NOMO-1 treated with dmso at 0.1 percent for 144 hours (cell line): Measurements from ENCODE around the gene CSMD2.
"Not testable (repeated sequence)": the region's sequence is repeated elsewhere in the genome, so short reads cannot be mapped to it uniquely, and the experiment has no call there.

Experiments
- DNase-seq: peaks from one replicate; lab custom pipeline; 2025; ENCODE audit not compliant: unreplicated experiment; lab: John Stamatoyannopoulos, UW

The CSMD2 gene

GRCh38 chr1:34055818-34056217, 109.2 kb downstream of the CSMD2 start:
- DNase-seq, result no peak

GRCh38 chr1:34054920-34055319, 110.1 kb downstream of the CSMD2 start:
- DNase-seq, result no peak

- DNase-seq, result no peak
Measured at GRCh38 chr1:34053660-34054059, 111.4 kb downstream of the CSMD2 start.

GRCh38 chr1:34052565-34052964, 112.5 kb downstream of the CSMD2 start:
- DNase-seq, result no peak

GRCh38 chr1:34050709-34051485, 114.1 kb downstream of the CSMD2 start:
- no peak for DNase-seq

GRCh38 chr1:34049994-34050393, 115.0 kb downstream of the CSMD2 start:
- DNase-seq, result no peak

- no peak for DNase-seq
Measured at GRCh38 chr1:34049477-34049876, 115.6 kb downstream of the CSMD2 start.

GRCh38 chr1:34037856-34038255, 127.2 kb downstream of the CSMD2 start:
- DNase-seq, result no peak

GRCh38 chr1:34037109-34037508, 127.9 kb downstream of the CSMD2 start:
- no peak for DNase-seq

GRCh38 chr1:34034036-34034435, 131.0 kb downstream of the CSMD2 start:
- DNase-seq, result no peak

GRCh38 chr1:34029954-34030353, 135.1 kb downstream of the CSMD2 start:
- no peak for DNase-seq

GRCh38 chr1:34029515-34029914, 135.5 kb downstream of the CSMD2 start:
- DNase-seq, result no peak

- DNase-seq, result no peak
Measured at GRCh38 chr1:34028381-34029055, 136.5 kb downstream of the CSMD2 start.

- no peak for DNase-seq
Measured at GRCh38 chr1:34025675-34026074, 139.4 kb downstream of the CSMD2 start.

- no peak for DNase-seq
Measured at GRCh38 chr1:34024485-34024884, 140.5 kb downstream of the CSMD2 start.

- DNase-seq, result no peak
Measured at GRCh38 chr1:34019741-34020552, 145.1 kb downstream of the CSMD2 start.

GRCh38 chr1:34018285-34018684, 146.7 kb downstream of the CSMD2 start:
- no peak for DNase-seq

GRCh38 chr1:34016281-34016680, 148.7 kb downstream of the CSMD2 start:
- DNase-seq, result not testable (repeated sequence)

GRCh38 chr1:34013958-34014737, 150.9 kb downstream of the CSMD2 start:
- no peak for DNase-seq

GRCh38 chr1:34013136-34013535, 151.9 kb downstream of the CSMD2 start:
- no peak for DNase-seq
